CD14-positive monocyte (primary cell): Measurements from ENCODE around the gene VCP. TPM values are rescaled to one million over a fixed set of nuclear protein-coding genes. Genes with fewer than 3 reads are reported as not detected.

Experiments used
- DNase-seq, 3 donors: peaks; one replicate each; pipeline ENCODE4 v3.0.0-alpha.2; 2011 to 2022
- H2AFZ ChIP-seq: 2 replicates; pipeline ENCODE4 v1.6.0; 2012; ENCODE audit warnings: mild to moderate bottlenecking, low read depth, low read length, inconsistent platforms; ENCODE audit not compliant: insufficient read depth, poor library complexity, severe bottlenecking
- H3K27ac ChIP-seq, 2 donors: 1 replicate in 1 of 2; 2 replicates in 1 of 2; pipeline ENCODE4 v1.5.1; 2012 to 2013; ENCODE audit warnings: low read length in 2 of 2, control low read depth in 1 of 2, inconsistent platforms in 1 of 2, low read depth in 1 of 2, mild to moderate bottlenecking in 1 of 2
- H3K27me3 ChIP-seq, 2 donors: one replicate each; pipeline versions ENCODE4 v1.6.0 to v1.6.1; 2011 to 2013; ENCODE audit warnings: low read length in 2 of 2; ENCODE audit not compliant: control insufficient read depth in 2 of 2, insufficient read depth in 2 of 2
- H3K36me3 ChIP-seq, 2 donors: replicated peaks in 1 of 2; 1 replicate in 1 of 2; 2 replicates in 1 of 2; pipeline versions ENCODE4 v1.5.1 to v1.6.1; 2012 to 2013; ENCODE audit warnings: low read length in 2 of 2, control low read depth in 1 of 2, inconsistent platforms in 1 of 2, mild to moderate bottlenecking in 1 of 2; ENCODE audit not compliant: insufficient read depth in 2 of 2, control insufficient read depth in 1 of 2
- H3K4me1 ChIP-seq, 2 donors: 1 replicate in 1 of 2; 2 replicates in 1 of 2; pipeline versions ENCODE4 v1.5.1 to v1.6.1; 2012 to 2013; ENCODE audit warnings: low read length in 2 of 2, control low read depth in 1 of 2, inconsistent platforms in 1 of 2, mild to moderate bottlenecking in 1 of 2, moderate library complexity in 1 of 2; ENCODE audit not compliant: insufficient read depth in 2 of 2, control insufficient read depth in 1 of 2
- H3K4me2 ChIP-seq: replicated peaks from 2 replicates; pipeline ENCODE3; 2012; ENCODE audit warnings: low read length, moderate library complexity, mild to moderate bottlenecking; ENCODE audit not compliant: poor library complexity, severe bottlenecking; ENCODE audit errors: extremely low read depth
- H3K4me3 ChIP-seq, 3 experiments: fragments of 200-600 bp in 1 of 3; sonication (generic) in 1 of 3; replicated peaks in 1 of 3; 1 replicate in 2 of 3; 2 replicates in 1 of 3; pipeline ENCODE4 v1.5.1; 2011 to 2013; ENCODE audit warnings: low read length in 3 of 3, mild to moderate bottlenecking in 3 of 3, control low read depth in 2 of 3, low read depth in 2 of 3, inconsistent platforms in 1 of 3, moderate library complexity in 1 of 3
- H3K79me2 ChIP-seq: 2 replicates; pipeline ENCODE4 v1.6.0; 2012; ENCODE audit warnings: mild to moderate bottlenecking, control low read depth, inconsistent platforms, low read length, moderate library complexity; ENCODE audit not compliant: insufficient read depth
- H3K9ac ChIP-seq: 2 replicates; pipeline ENCODE4 v1.6.0; 2017; ENCODE audit warnings: low read length, mild to moderate bottlenecking; ENCODE audit not compliant: insufficient read depth, poor library complexity, severe bottlenecking
- H3K9me3 ChIP-seq, 2 donors: replicated peaks in 1 of 2; 1 replicate in 1 of 2; 2 replicates in 1 of 2; pipeline versions ENCODE4 v1.5.1 to v1.6.1; 2012 to 2013; ENCODE audit warnings: low read length in 2 of 2, control low read depth in 1 of 2; ENCODE audit not compliant: control insufficient read depth in 1 of 2, insufficient read depth in 1 of 2
- H4K20me1 ChIP-seq: 2 replicates; pipeline ENCODE4 v1.6.0; 2012; ENCODE audit warnings: mild to moderate bottlenecking, low read length, control low read depth, moderate library complexity; ENCODE audit not compliant: insufficient read depth
- H3K27ac Mint-ChIP-seq, 7 donors: one replicate each; pipeline ENCODE4 v1.8.0; 2020; ENCODE audit warnings: mild to moderate bottlenecking in 7 of 7, mixed read lengths in 7 of 7, moderate library complexity in 6 of 7, inconsistent platforms in 2 of 7
- H3K27me3 Mint-ChIP-seq, 3 donors: one replicate each; pipeline ENCODE4 v1.8.0; 2021 to 2022; ENCODE audit warnings: low read depth in 3 of 3, mild to moderate bottlenecking in 3 of 3, mixed read lengths in 3 of 3, moderate library complexity in 3 of 3, inconsistent platforms in 1 of 3
- H3K36me3 Mint-ChIP-seq, 2 donors: one replicate each; pipeline ENCODE4 v1.8.0; 2020; ENCODE audit warnings: mixed read lengths in 2 of 2, inconsistent platforms in 1 of 2, mild to moderate bottlenecking in 1 of 2
- H3K4me1 Mint-ChIP-seq: one replicate; pipeline ENCODE4 v1.8.0; 2020; ENCODE audit warnings: mild to moderate bottlenecking, mixed read lengths
- H3K4me3 Mint-ChIP-seq, 2 donors: one replicate each; pipeline ENCODE4 v1.8.0; 2020; ENCODE audit warnings: mild to moderate bottlenecking in 2 of 2, mixed read lengths in 2 of 2, moderate library complexity in 1 of 2
- H3K9me3 Mint-ChIP-seq, 7 donors: one replicate each; pipeline ENCODE4 v1.8.0; 2020 to 2022; ENCODE audit warnings: mixed read lengths in 7 of 7, mild to moderate bottlenecking in 6 of 7, moderate library complexity in 6 of 7, inconsistent platforms in 2 of 7
- WGBS: methylation state at CpG from one replicate; pipeline ENCODE4 v1.1.5; 2013; ENCODE audit warnings: missing lambda C conversion rate; ENCODE audit not compliant: insufficient coverage; 5-methylcytosine and 5-hydroxymethylcytosine counted together
- intact Hi-C, 2 donors: fragments of 100-400 bp; cut with micrococcal nuclease; formaldehyde crosslinking; loops; one replicate each; pipeline versions ENCODE4 v1.15.0 to v1.15.1; 2023
- polyA plus RNA-seq, 3 donors: library from polyadenylated mRNA; depleted of rRNA in 1 of 3; unstranded in 2 of 3; stranded (reverse) in 1 of 3; fragments of 300-500 nt in 2 of 3; fragments of >200 nt in 1 of 3; fragmentation: Illumina TruSeq in 2 of 3; gene quantifications; 1 replicate in 2 of 3; 2 replicates in 1 of 3; pipeline ENCODE4 v1.2.3, GENCODE V29; 2012 to 2021
- small RNA-seq: library from RNA; depleted of rRNA; stranded (forward); fragments of <200 nt; gene quantifications from one replicate; pipeline ENCODE3, GENCODE V24; 2012; ENCODE audit warnings: low read depth; ENCODE audit not compliant: insufficient read length
- TF ChIP-seq, protein P1 (sequence below): fragments of 200-600 bp; IDR thresholded peaks from one replicate; pipeline ENCODE4 v1.8.0; 2022; ENCODE audit warnings: antibody characterized with exemption, mild to moderate bottlenecking

VCP gene
- polyA plus RNA-seq, 3 donors, result 100 to 180 (median 130) TPM

DNA sequence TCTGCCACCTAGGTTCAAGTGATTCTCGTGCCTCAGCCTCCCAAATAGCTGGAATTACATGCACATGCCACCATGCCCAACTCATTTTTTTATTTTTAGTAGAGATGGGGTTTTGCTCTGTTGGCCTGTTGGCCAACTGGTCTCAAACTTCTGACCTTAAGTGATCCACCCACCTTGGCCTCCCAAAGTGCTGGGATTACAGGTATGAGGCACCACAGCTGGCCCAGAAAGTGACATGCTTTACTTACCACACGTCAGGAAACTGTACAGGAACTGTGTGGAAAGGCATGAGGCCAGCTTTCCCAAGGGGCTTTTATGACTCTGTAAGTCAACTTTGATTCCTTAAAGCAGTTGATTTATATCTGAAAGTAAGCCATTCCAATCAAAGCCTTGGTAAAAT lies 57.9 kb downstream of the VCP start:
- peaks cover 9 to 13% of the 10 kb centered on the region in 2 donors for H3K36me3 Mint-ChIP-seq
- H3K27me3 Mint-ChIP-seq, result no peaks in the 10 kb centered on the region
- H3K4me2 ChIP-seq, result no peak overlapping the region
- no peaks in the 10 kb centered on the region for H3K79me2 ChIP-seq
- no peaks in the 10 kb centered on the region for H3K4me1 ChIP-seq
- H3K9me3 ChIP-seq, result peaks cover 11 to 15% of the 10 kb centered on the region in 2 donors
- no peak overlapping the region for H3K27ac Mint-ChIP-seq
- no peak overlapping the region for H2AFZ ChIP-seq
- H3K27ac ChIP-seq, result no peak overlapping the region
- TF ChIP-seq, protein P1, sequence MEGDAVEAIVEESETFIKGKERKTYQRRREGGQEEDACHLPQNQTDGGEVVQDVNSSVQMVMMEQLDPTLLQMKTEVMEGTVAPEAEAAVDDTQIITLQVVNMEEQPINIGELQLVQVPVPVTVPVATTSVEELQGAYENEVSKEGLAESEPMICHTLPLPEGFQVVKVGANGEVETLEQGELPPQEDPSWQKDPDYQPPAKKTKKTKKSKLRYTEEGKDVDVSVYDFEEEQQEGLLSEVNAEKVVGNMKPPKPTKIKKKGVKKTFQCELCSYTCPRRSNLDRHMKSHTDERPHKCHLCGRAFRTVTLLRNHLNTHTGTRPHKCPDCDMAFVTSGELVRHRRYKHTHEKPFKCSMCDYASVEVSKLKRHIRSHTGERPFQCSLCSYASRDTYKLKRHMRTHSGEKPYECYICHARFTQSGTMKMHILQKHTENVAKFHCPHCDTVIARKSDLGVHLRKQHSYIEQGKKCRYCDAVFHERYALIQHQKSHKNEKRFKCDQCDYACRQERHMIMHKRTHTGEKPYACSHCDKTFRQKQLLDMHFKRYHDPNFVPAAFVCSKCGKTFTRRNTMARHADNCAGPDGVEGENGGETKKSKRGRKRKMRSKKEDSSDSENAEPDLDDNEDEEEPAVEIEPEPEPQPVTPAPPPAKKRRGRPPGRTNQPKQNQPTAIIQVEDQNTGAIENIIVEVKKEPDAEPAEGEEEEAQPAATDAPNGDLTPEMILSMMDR, result no peak
- H3K9ac ChIP-seq, result no peak overlapping the region
- H3K4me3 ChIP-seq, result no peak overlapping the region
- H3K4me1 Mint-ChIP-seq, result no peaks in the 10 kb centered on the region
- no peaks in the 10 kb centered on the region for H4K20me1 ChIP-seq
- no peaks in the 10 kb centered on the region for H3K36me3 ChIP-seq
- peaks cover 16 to 39% (median 29%) of the 10 kb centered on the region in 7 donors for H3K9me3 Mint-ChIP-seq
- no peaks in the 10 kb centered on the region for H3K27me3 ChIP-seq
- no peak for DNase-seq
- H3K4me3 Mint-ChIP-seq, result no peak overlapping the region
- intact Hi-C loops, result no loop called here
- no CpG with 5 or more reads among the region's 2 CpGs for WGBS

DNA sequence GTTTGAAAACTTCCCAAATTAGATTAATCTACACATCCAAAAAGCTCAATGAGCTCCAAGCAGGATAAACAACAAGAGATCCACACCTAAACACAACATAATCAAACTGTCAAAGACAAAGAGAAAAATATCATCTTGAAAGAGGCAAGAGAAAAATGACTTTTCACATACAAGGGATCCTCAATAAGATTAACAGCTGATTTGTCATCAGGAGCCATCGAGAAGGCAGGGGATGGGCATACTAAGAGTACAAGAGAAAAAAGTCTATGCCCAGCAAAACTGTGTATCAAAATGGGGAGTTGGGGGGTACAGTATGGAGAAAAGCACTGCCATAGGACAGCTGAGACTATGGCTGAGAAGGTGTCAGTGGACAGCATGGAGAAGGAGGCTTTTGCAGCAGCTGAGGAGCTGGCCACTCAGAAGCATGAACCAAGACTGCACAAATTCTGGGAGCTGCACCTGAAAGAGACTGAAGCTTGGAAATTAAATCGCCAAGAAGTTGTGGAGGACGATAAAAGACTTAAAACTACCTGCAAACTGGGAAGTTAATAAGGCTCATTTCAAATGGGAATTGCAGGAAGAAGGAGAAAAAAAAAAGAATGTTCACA lies 62.0 kb downstream of the VCP start:
- WGBS, result 88% methylated on average over 3 of the region's 3 CpGs
- Histone ChIP-seq H2AFZ (no peak overlapping the region), H3K79me2 (no peaks in the 10 kb centered on the region), H3K4me2 (no peak overlapping the region), H3K9me3 (peaks cover 10 to 15% of the 10 kb centered on the region in 2 donors), H3K9ac (no peak overlapping the region), H3K36me3 (no peaks in the 10 kb centered on the region), H3K27me3 (no peaks in the 10 kb centered on the region), H3K4me1 (no peaks in the 10 kb centered on the region), H4K20me1 (no peaks in the 10 kb centered on the region), H3K27ac (no peak overlapping the region), H3K4me3 (no peak overlapping the region)
- intact Hi-C loops, result no loop called here
- no peaks in the 10 kb centered on the region for H3K4me1 Mint-ChIP-seq
- peaks cover 22 to 27% (median 25%) of the 10 kb centered on the region in 7 donors for H3K9me3 Mint-ChIP-seq
- no peak overlapping the region for H3K4me3 Mint-ChIP-seq
- no peaks in the 10 kb centered on the region for H3K27me3 Mint-ChIP-seq
- H3K27ac Mint-ChIP-seq, result no peak overlapping the region
- TF ChIP-seq, protein P1, result no peak
- H3K36me3 Mint-ChIP-seq, result peaks cover 9 to 15% of the 10 kb centered on the region in 2 donors
- DNase-seq, result no peak

Small RNAs within 50 kb of the gene (small RNA-seq; reads per million reads assigned to genes)
- gene RN7SL338P, result not detected

Other genes starting within 250 kb of the VCP start
- under 1 TPM in 1 of 3 donors, not detected in 2; 0.04 TPM for gene PHF24, start 114.3 kb downstream of the VCP start, polyA plus RNA-seq
- 1 to 10 TPM in 1 of 3 donors, under 1 TPM in 2; 0.66 to 1.9 (median 0.84) TPM for gene DNAJB5, start 82.9 kb downstream of the VCP start, polyA plus RNA-seq
- gene FANCG, start 7.3 kb upstream of the VCP start, polyA plus RNA-seq, result 1 to 10 TPM; 2.0 to 7.0 (median 2.5) TPM
- gene PIGO, start 24.0 kb upstream of the VCP start, polyA plus RNA-seq, result 10 to 100 TPM; 15.7 to 19.1 (median 17.3) TPM
- gene STOML2, start 30.5 kb upstream of the VCP start, polyA plus RNA-seq, result 10 to 100 TPM; 45.5 to 62.0 (median 50.3) TPM
- gene ATOSB, start 43.2 kb upstream of the VCP start, polyA plus RNA-seq, result 10 to 100 TPM; 18.5 to 96.8 (median 23.7) TPM
- under 1 TPM; 0.41 to 0.81 (median 0.66) TPM for gene UNC13B, start 89.4 kb upstream of the VCP start, polyA plus RNA-seq